ENCODE results near the gene LRP1B.

Gene LRP1B

GRCh38 chr2:141736466-141736865 is 394.4 kb downstream of the LRP1B start:
- DNase-seq: no peak

GRCh38 chr2:141728886-141729285 is 401.9 kb downstream of the LRP1B start:
- DNase-seq: no peak

DNA sequence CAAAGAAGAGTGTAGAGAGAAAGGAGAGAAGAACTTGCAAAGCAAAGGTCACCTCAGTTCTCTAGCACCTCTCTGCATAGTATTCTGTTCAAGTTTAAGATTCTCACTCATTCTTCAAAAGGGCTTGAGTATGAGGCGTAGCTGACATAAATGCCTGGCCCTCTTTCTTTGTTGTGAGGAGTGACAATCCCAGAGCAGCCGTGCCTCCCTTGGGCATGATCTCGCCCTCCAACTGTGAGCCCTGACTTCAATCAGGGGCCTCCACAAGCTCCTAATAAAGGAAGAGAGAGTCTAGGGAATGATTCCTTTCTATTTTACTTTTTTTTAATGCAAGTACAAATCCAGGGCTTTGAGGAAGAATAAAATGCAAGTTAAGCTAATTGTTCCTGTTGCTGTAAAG is 402.7 kb downstream of the LRP1B start:
- no peak for DNase-seq

DNA sequence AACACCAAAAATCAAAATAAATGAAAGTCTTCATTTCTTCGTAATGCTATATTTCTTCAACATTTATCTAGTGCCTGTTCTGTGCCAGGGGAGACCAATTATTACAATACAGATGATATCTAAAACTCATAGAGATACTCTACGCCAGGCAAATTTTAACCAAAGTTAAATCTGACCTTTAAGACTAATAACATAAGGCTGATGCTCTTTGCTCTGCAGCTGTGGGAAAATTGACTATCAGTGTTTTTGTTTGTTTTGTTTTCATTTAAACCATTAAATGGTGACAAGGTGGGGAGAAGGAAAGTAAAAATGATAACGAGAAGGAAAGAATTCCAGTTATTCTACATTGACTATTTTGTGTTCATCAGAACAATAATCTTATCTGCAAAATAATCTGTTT is 406.4 kb downstream of the LRP1B start:
- DNase-seq: no peak

DNA sequence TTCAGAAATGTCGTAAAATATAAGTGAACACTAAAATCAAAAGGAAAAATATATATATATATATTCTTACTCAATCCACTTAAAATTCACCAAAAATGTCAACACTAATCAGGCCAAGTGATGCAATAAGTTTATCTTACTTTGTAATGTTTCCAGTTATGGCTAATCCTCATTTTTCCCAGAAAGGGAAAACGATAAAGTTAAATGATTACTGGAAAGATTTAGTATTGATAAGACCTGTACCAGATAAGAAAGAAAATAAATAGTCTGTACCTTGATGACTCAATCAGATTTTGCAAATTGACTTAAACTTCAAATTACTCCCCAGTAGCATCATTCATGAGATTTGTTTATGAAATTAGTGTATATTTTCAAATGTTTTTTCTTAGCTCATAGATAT is 407.0 kb downstream of the LRP1B start:
- no peak for DNase-seq

GRCh38 chr2:141720476-141720875 is 410.3 kb downstream of the LRP1B start:
- DNase-seq: no peak

DNA sequence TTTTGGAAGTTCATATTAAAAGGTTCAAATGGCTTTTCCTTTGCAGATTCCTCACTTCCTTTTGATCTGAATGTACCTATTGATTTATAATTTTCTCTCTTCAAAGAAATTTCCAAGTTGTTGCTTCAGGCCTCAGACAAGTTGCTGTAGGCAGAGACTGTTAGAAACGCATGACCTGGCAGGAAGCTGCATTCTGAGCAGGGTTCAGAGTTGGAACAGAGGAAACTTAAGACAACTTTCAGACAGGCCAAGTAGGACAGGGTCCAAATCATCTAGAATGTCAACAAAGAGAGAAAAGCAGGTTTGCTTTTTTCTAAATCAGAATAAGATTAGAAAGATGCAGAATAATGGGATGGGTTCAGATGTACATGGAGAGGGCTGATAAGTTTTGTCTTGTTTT is 416.3 kb downstream of the LRP1B start:
- no peak for DNase-seq

GRCh38 chr2:141711627-141712026 is 419.2 kb downstream of the LRP1B start:
- DNase-seq: no peak

DNA sequence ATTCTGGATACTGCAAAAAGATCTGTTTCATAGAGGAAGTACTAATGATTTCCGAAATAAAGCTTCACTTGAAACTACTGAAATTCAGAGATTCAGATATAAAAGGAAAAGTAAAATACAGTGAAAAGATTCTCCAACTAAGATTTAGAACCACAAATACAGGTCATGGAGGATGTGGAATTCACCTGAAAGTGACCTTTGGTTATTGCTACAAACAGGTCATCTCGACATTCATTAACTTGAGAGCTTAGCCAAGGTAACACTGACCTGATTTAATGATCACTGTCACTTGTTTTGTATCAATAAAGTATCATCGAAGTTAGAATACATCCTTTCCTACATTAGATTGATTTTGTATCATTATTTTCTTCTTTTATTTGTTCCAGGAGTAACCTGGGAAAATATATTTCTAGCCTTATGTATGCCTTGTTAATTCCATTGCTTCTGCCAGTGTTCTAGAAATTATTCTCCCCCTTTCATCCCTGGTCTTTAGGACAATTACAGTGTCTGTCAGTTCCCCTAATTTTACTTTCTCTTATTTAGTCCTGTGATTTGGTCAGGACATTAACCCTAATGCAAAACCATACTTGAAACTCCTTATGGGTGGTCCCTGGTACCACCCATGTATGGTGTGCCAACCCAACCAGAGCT is 420.1 kb downstream of the LRP1B start:
- DNase-seq: no peak

DNA sequence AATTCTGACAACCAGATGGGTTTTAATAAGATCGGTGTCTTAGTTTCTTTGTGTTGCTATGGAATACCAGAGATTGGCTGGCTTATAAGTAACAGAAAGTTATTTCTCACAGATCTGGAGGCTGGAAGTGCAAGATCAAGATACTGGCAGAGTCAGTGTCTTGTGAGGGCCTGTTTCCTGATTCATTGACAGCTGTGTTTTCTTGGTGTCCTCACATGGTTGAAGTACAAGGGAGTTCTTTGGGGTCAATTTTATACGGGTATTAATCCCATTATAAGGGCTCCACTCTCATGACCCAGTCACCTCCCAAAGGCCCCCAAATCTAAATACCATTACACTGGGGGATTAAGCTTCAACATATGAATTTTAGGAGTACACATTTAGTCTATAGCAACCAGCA is 421.1 kb downstream of the LRP1B start:
- DNase-seq: no peak

DNA sequence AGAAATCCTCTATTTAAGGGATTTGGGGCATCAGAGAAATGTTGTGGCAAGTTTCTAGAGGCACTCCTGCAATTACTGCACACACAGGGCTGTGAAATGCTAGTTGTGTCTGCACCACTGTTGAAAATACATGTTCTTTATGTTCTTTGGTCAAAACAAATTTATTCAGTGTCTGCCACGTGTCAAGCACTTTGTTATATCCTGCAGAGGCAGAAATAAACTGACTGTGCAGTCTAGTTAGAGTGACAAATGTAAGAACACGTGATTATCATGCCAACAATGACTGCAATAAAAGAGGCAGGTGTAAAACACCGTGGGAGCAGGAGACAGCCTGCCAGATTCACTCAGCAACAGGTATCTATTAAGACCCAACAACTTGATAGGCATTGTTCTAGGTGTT is 423.3 kb downstream of the LRP1B start:
- DNase-seq: no peak

- no peak for DNase-seq
These were observed 426.3 kb downstream of the LRP1B start for GRCh38 chr2:141704541-141704940.

- DNase-seq: no peak
These were observed 427.3 kb downstream of the LRP1B start for GRCh38 chr2:141703501-141703900.

- no peak for DNase-seq
These were observed 429.2 kb downstream of the LRP1B start for GRCh38 chr2:141701618-141702017.

GRCh38 chr2:141699573-141699972 is 431.2 kb downstream of the LRP1B start:
- DNase-seq: no peak

DNA sequence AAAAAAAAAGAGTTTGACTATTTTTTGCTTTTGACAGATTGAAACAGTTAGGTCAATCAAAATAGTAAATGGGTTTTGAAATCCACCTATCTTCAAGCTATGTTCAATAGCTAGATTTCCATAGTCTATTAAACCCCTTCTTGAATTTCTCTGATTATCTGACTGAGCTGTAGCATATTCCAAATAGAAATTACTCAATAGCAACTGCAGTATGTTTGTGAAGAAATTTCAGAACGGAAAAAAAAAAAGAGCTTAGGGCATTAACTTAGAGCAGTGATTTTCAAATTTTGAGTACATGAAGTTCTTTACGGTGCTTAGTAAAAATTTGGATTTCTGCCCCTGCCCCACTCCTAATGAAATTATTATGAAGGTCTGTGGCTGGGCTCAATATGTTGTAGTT is 432.3 kb downstream of the LRP1B start:
- no peak for DNase-seq

- DNase-seq: no peak
These were observed 433.8 kb downstream of the LRP1B start for GRCh38 chr2:141697035-141697434.

DNA sequence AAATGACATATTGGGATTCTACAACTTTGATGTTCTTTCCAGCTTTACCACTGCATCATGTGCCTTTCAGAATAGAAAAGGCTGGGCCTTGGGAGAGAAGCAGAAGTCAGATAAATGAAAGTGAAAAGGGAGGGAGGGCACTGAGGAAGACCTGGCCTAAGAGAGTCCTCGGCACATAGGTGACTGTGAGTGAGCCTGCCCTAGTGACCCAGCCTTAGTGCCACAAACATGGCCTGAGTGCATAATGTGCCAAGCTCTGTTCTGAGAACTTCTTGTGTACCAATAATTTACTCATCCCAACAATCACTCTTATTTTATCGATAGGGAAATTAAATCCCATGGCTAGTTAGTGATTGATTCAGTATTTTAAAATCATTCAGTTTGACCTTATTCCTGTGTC is 436.6 kb downstream of the LRP1B start:
- DNase-seq: no peak

- DNase-seq: no peak
These were observed 438.0 kb downstream of the LRP1B start for GRCh38 chr2:141692829-141693228.

- no peak for DNase-seq
These were observed 454.7 kb downstream of the LRP1B start for GRCh38 chr2:141676139-141676538.

GRCh38 chr2:141666191-141666590 is 464.6 kb downstream of the LRP1B start:
- no peak for DNase-seq

- DNase-seq: no peak
These were observed 470.6 kb downstream of the LRP1B start for GRCh38 chr2:141660232-141660631.

- DNase-seq: no peak
These were observed 476.5 kb downstream of the LRP1B start for GRCh38 chr2:141654311-141654710.

DNA sequence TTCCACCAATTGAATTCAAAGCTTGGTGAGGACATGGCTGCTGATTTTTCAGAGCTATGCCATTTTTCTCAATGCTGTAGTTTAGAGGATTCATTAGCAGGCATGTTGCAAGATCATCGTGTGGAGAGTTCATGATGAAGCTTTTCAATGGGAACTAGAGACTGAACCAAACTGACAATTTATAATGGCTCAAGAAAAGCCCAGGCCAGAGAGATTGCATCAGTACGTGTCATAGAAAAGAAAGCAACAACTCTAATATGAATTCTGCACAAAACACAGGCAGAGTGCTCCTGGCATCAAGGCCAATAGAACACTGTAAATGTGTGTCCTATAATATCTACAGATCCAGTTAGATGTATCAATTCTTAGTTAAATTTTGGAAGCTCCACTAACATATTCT is 477.6 kb downstream of the LRP1B start:
- DNase-seq: no peak

- DNase-seq: no peak
These were observed 478.5 kb downstream of the LRP1B start for GRCh38 chr2:141652308-141652707.

GRCh38 chr2:141647353-141647752 is 483.5 kb downstream of the LRP1B start:
- DNase-seq: no peak

Measured in stimulated activated naive CD4-positive, alpha-beta T cell treated with Interleukin-2 at 50 U/mL for 16 hours (primary cell).